ENCODE data around the gene AMBP.
"Not testable (repeated sequence)": the region's sequence is repeated elsewhere in the genome, so short reads cannot be mapped to it uniquely, and the experiment has no call there.

The AMBP gene

DNA sequence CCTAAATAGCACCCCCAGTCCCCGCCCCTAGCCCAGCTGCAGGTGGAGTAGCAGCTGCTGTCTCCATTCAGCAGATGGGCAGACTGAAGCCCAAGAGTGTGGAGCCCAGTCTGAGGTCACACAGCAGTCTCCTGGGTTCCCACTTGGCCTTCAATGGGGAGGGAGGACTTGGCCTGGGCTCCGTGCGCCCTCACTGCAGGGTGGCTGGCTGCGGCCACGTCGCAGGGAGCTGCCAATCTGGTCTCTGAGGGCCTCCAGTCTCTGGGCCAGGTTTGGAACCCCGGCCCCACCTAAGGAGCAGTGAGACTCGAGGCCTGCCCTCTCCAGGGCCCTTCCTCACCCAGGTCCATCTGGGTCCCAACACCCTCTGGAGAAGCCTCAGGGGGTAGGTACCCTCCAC, 13.6 kb upstream of the AMBP start:
- no peak for DNase-seq (ENCODE audit: low spot score)

DNA sequence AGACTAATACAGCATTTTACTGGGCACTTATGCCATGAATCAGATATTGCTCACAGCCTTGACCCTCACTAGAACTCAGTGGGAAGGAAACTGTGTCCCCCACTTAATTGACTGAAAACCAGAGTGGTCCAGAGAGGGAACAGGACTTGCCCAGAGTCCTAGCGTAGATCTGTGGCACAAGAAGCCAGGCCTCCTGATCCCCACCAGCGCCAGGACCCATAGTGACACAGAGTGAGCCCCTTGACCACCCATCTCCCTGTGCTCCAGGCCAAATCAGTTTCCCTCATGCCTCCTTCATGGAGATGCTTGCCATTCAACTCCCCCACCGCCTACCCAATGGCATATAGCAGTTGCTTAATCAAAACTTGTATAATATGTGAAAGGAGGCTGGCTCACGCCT, 12.7 kb upstream of the AMBP start:
- DNase-seq (ENCODE audit: low spot score): no peak

DNA sequence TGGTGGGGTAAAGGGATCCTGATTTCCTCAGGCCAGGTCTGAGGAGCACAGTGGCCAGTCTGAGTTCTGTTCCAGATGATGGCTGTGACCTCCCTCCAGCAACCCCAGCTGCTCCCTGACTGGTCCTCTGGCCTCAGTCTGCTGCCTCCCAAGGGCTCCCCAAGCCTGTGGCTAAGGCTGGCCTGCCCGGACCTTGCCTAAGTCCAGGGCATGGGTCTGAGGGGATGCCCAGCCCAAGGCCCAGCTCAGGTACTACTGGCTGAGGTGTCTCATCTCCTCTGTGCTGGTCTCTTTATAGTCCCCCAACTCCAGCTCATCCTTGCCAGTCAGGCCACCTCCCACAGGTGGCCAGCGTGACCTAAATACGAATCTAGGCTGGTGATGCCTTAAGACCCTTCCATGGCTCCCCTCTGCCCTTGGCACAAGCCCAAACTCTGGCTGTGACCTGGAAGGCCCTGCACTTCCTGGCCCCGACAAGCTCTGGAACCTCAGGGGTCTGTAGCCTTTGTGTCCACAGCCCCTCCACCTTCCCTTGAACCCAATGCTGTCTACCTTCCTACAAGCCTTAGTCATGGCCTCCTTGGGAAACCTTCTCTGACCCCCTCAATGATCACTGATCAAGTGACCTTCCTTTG, 11.2 kb upstream of the AMBP start:
- no peak for DNase-seq (ENCODE audit: low spot score)

DNA sequence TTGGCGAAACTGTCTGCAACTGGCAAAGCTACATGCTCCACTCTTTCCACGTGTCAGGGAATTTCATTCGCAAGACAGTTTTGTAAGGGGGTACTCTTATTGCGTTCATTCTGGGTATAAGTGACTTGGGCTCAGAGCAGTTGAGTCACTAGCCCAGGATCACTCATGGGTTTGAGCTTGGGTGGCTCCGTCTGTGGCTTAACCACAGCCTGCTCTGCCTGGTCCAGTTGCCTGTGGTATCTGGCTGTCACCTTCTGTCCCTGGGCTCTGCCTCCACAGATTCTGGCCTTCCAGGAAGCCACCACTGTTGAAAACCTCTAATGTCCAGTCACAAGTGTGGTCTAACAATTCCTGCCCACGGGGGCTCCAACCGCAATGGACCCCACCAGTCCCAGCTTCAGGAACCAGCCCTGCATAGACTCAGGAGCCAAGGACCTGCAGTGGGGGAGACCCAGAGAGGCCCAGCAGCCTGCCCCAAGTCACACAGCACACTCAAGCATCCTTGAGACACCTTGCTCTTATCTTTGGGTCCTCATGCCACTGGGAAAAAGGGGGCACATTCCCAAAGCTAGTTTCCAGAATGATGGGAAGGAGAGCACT, 10.6 kb upstream of the AMBP start:
- DNase-seq (ENCODE audit: low spot score): no peak

DNA sequence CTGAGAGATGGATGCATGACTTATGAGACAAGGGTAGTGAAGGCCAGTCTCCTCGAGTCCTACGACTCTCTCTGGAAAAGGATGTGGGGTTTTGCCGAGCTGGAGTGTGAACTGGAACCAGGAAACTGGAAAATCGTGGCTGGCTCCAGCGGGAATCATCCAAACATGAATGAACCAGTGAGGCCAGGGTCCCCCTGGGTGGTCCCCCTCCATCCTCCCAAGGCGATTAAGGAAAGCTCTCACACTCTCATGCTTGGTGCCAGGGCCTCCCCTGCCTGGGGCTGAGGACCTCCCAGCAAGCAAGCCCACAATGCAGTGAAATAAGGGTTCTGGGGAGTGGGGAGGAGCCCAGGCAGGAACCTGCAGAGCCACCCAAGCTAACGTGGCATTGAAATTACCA, 9.6 kb upstream of the AMBP start:
- DNase-seq (ENCODE audit: low spot score): no peak

DNA sequence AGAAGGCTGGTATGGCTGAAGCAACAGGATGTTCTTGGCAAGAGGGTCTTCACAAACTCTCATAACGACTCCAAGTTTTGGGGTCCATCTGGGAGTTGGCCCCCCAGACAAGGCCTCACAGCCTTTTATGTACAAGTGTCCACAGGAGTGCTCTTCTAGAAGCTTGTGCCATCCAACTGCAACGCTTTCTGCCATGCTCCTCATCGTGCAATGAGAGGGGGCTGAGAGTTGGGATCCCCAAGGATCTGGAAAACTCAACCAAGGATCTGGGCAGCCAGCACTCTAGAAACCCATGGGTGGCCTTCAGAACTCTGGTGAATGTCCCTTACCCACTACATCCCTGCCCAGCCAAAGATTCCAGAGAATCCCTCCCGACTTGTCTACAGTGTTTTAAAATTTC, 8.5 kb upstream of the AMBP start:
- no peak for DNase-seq (ENCODE audit: low spot score)

DNA sequence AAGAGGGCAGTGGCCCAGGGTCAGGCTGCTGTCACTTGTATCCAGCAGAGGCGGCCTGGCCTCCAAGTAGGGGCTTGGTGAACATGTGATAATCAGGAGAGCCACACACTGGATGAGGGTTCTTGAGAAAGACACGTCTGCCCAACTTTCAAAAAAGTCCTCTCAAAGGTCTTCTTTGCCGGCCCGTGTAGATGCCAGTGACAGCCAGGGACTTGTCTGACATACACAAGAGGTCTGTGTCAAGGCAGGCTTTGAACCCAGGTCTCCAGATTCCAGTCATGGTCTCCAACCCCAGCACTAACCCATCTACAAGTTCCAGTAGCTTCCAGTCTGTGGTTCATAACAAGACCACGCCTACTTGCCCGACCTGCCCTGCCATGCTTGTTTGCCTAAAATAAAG, 7.9 kb upstream of the AMBP start:
- DNase-seq (ENCODE audit: low spot score): no peak

DNA sequence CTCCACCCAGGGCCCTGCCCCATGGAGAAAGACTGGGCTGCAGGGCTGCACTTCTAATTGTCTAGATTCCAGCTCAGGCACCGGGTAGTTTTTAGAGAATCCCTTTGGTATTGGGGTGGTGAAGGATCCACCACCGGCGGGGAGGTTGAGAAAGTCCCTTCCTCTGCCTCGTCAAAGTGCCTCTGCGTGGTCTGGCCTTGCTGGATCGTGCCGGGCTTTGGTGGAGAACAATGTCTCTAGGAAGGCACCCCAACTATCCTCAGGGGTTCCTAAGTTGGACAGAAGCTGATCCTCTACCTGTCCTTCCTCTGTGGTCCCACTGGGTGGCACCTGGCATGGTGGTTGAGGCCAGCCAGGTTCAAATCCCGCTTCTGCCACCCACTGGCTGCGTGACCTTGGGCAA, 7.3 kb upstream of the AMBP start:
- no peak for DNase-seq (ENCODE audit: low spot score)

DNA sequence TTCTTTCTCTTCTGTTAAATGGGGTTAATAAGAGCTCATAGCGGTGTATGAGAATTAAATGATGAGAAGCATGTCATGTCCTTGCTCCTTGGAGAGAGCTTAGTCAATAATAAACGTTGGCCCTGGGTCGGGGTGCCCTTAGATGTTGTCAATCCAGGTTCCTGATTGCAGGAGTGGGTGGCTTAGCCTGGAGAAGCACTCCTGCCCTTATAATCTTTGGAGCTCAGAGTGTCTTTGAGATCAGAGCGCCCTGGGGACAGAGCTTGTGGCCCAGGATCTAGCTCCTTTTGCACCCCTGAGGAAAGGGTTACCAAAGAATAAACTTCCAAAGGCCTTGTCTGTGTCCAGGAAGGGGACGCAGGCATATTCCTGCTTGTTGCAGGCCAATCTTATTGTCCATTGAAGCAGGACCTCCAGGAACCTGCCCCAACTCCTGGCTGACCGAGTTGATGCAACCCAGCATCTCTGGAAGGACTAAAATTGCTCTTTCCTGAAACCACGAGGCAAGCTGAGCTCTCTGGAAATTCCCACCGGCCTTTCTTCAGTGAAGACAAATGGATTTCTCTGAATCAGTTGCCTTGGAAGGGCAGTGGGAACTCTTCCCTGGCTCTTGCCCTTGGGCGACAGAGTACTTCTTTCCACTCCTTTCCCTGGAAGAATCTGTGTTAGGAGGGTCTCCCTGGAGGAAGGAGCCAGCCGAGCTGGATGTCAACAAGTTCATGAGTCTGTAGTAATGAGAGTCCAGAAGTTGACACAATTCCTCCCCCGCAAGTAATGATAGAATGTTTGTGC, 6.4 kb upstream of the AMBP start:
- no peak for DNase-seq (ENCODE audit: low spot score)

DNA sequence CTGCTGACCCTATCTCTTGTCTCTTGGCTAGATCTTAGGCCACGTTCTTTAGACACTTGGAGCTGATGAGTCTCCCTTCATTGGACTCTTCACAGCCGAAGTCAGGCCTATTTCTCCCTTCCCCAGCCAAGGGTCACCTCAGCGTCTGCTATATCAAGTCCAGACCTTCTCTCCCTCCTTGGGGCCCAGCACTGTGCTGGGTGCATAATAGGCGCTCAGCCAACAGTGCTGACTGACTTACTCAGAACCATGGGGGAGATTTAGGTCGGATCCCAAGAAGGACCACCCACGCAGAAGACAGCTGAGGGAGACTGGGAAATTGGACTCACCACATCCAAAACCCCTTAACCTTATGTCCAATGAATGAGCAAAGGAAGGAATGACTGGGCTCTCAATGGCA, 5.6 kb upstream of the AMBP start:
- DNase-seq (ENCODE audit: low spot score): no peak

DNA sequence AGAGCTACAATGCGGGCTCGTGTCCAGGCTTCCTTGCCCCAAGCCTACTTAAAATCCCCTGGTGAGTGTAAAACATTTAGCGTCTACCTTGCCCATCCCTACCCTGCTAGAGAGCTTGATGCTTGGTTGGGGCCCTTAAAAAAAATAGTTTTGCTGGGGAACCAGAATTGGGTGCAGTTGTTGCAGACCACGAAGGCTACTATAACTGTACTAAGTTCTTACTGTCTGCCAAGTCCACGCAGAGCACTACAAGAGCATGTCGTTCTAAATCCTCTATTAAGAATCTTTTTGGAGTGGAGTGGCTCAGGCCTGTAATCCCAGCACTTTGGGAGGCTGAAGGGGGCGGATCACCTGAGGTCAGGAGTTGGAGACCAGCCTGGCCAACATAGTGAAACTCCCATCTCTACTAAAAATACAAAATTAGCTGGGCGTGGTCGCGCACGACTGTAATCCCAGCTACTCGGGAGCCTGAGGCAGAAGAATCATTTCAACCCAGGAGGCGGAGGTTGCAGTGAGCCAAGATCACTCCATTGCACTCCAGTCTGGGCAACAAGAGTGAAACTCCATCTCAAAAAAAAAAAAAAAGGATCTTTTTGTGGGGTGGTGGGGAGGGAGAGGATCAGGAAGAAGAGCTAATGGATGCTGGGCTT, 4.8 kb upstream of the AMBP start:
- not testable (repeated sequence) for DNase-seq (ENCODE audit: low spot score)

DNA sequence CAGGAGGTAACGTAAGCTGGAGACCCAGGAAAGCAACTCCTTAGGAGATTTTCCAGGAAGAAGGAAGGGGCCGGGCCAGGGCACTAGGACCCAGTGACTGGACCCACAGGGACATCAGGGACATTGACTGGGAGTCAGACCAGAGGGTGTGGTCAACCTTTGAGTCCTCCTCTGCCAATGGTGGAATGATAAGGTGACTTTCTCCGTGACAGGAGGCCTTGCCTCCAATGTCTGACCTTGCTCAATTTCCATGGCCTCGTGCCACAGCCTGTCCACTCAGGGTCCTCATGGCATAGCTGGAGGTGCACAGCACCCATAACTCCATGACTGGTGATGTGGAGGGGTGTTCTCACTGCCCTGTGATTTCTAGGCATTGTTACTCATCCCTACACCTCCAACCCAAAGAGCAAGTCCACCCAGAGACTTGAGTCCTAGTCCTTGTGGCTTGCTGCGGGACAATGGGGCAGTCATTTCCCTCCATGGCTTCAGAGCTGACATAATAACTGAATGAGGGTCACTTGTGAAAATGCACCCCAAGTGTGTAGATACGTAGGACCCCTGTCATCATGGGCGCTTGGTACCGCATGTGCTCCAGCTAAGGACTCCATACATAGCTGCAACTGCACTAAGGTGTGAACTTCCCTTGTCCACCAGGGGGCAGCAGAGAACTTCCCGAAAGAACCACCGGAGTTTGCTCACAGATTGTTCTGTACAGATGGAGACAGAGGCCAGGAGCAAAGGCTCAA, 4.1 kb upstream of the AMBP start:
- DNase-seq (ENCODE audit: low spot score): peak; percentile 89

DNA sequence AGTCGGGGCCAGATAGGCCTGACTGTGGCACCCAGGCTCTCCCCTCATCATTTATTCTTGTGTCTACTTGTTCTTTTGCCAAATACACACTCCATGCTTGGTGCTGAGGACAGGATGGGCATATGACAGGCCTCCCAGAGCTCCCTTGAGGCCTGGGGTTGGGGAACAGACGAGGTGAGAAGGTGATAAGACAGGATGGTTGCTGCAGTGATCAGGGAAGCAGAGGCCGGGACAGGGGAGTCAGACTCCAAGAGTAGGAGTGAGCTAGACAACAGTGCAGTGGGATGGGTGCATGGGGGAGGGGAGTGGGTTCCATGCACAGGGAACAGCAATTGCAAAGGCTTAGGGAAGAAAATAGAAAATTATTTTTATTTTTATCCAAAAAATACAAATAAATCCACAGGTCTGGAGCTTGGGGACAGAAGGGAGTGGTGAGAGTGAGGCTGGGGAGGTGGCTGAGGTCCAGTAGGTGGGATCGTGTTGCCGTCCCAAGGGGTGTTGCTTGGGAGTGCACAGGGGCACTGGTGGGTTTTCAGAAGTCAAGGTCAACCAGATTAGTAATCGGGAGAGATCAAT, 3.4 kb upstream of the AMBP start:
- no peak for DNase-seq (ENCODE audit: low spot score)

DNA sequence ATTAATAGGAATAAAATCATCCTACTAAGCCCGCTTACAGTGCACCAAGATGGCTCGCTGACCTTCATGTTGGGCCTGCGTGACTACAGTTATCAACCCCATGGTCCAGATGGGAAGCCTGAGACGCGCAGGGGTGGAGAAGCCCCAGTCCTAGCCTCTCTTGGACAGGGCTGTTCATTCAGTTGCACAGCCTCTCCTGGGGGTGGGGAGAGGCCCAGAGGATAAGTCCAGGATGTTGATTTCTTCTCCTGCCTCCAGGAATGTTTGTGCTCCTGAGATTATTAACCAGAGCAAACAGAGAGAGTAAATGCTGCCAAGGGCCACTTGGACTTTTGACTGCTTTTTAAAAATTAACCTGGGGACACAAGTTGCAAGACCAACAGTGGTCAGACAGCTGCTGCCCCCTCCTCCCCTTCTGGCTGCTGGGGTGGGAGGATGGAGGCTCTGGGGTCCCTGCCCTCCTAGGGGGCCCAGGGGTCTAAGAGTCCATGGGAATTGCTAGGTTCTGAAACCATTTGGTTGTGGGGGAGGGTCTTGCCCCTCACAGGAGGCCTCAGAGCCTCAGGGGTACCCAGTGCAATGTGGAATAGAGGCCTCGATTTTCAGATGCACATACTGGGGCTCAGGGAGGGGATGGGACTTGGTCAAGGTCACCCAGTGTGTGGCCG, 2.8 kb upstream of the AMBP start:
- no peak for DNase-seq (ENCODE audit: low spot score)

DNA sequence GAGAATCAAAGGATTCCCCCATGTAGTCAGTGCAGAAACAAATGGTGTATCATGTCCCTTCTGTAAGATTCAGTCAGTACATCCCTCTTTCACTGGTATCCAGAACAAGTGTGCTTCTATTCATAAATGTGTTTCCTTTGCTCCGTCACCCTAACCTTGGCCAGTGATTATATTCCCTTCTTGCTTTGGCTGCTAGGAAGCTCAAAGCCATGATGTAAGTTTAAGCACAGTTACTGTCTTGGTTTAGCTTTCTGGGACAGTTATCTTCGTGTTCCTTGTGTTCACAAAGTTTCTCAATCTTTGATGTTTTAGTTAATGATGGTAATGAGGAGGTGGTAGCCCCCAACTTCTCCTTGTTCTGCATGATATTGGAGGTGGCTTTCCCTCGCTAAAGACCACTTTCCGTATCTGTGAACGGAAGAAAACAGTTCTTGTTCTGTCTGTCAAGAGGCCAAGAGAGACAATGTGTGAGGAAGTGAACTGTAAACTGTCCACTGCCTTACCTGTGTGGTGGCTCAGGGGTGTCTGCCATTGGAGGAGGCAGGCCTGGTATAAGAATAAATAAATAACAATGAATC, 2.2 kb upstream of the AMBP start:
- no peak for DNase-seq (ENCODE audit: low spot score)

DNA sequence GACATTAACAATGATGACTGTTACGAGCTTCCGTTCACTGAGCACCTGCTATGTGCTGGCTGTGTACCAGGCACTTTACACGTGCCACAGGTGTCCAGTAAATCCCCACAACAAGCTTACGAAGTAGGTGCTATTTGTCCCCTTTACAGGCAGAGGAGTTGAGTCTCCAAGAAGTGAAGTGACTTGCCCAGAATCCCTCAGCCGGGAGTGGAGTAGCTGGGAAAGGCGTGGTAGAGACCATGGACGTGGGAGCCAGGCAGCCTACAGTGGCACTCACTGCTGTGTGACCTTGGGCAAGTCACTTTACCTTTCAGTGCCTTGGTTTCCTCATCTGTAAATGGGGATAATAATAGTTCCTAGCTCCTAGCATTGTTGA, 669 bp upstream of the AMBP start:
- no peak for DNase-seq (ENCODE audit: low spot score)

DNA sequence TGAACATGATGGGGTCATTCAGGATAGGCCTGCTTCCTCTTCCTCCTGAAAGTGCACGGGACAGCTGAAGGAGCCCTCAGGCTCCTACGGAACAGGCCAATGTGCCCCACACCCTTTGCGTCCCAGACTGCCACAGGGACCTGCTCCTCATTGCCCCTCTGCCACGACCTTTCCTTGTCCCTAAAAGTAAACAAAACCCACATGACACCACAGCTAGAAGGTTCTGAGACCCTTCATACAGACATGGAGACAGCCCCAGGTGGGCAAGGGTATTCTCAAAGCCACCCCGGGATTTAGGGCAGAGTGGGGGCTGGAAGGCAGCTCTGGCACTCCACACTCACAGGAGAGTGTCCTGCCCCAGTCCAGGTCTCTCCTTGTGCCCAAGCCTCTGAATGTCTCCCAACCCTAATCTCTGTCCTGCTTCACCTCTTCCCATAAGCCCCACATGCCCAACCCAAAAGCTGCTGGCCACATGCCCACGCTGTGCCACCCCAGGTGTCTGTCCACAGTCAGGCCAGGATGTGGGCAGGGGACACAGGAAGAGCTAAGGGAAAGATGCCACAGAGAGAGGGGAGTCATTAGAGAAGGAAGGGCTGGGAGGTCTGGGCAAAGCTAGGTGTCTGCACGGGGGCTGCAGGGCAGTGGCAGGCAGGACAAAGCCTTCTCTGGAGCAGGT, 800 bp downstream of the AMBP start:
- DNase-seq (ENCODE audit: low spot score): no peak

DNA sequence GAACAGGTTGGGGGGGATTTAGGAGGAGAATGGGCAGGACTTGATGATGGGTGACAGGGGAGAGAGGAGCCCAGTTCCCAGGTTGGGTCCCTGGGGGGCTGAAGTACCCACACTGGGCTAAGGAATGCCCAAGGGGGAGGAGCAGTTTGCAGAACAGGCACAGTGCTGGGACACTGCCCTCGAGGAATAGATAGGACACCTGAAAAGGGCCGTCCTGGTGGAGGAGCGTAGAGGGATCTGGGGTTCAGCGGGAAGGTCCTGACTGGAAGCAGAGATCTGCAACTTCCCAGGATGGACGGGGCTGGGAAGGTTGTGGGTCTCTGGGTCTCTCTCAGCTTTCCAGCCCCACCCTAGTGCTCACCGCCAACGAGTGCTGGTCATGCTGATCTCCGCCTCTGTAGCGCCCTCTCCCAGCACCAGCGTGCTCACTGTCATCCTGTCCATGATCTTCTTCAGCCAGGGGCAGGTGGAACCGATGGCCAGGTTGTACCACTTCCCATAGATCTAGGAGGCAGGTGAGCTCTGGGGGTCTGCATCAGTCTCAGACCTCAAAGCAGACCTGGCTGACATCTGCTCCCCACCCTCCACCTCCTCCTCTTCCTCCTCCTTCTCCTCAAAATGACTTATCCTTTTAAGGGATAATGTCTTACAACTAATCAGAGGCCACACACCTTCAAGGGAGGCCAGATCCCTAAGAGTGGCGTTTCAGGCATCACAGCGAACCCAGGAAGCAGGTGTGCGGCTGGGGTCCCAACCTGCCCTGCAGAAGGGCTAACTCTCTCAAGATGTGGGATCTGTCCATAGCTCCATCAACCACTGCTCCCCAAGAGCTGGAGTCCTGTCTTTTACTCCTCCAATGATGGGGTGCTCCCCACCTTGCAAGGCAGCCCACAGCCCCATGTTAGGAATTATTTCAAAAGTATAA, 1.6 kb downstream of the AMBP start:
- no peak for DNase-seq (ENCODE audit: low spot score)

DNA sequence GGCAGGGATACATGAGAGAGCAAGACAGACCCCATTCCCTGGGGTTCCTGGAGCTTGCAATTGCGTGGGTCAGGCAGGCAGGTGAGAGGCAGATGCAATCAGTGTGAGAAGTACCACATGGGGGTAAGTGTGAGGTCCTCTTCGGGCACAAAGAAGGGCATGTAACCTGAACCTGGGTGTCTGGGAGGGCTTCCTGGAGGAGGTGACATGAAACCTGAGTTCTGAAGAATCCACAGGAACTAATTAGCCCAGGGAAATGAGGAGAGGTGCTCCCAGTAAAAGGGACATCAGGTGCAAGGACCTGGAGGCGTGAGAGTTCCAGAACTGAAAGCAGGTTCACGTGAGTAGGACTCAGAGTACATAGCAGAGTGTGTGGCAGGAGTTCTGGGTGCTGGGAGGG, 2.5 kb downstream of the AMBP start:
- DNase-seq (ENCODE audit: low spot score): no peak

Measured in RKO (cell line).